RPMI8226 (cell line): Measurements from ENCODE around the gene ARMC5.
"Not testable (repeated sequence)": the region's sequence is repeated elsewhere in the genome, so short reads cannot be mapped to it uniquely, and the experiment has no call there.

Source experiments
- DNase-seq: peaks from one replicate; pipeline ENCODE4 v3.0.0-alpha.2; 2015

The ARMC5 gene

DNA sequence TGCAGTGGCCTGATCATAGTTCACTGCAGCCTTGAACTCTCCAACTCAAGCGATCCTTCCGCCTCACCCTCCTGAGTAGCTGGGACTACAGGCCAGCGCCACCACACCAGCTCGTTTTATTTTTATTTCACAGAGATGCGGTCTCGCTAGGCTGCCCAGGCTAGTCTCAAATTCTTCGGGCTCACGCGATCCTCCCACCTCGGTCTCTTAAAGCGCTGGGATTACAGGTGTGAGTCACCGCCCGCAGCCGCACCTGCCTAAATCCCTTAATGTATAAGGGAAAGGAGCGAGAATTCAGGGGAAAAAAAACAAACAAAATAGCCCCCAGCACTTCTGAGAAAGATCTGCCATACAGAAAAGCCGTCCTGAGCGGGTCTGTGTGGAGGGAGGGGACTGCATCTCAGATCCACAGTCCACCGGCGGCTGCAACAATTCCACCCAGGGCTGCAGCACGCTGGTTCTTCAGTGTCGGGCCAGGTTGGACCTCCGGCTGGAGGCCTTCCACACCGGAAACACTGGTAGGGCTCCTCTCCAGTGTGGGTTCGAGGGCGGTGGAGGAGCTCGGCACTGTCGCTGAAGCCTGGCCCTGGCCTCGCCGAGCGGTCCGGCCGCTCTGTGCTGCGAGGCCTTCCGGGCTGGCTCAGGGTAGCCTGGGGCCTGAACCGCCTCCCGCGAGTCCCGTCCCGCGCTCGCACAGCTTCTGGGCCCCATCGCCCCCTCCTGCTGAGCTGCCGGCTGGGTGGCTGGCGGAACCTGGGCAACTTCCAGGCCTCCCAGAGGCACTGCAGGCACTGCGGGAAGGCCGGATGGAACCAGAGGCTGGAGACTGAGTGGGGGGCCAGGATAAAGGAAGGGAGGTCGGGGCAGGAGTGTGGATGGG, 23.7 kb upstream of the ARMC5 start:
- no peak for DNase-seq

DNA sequence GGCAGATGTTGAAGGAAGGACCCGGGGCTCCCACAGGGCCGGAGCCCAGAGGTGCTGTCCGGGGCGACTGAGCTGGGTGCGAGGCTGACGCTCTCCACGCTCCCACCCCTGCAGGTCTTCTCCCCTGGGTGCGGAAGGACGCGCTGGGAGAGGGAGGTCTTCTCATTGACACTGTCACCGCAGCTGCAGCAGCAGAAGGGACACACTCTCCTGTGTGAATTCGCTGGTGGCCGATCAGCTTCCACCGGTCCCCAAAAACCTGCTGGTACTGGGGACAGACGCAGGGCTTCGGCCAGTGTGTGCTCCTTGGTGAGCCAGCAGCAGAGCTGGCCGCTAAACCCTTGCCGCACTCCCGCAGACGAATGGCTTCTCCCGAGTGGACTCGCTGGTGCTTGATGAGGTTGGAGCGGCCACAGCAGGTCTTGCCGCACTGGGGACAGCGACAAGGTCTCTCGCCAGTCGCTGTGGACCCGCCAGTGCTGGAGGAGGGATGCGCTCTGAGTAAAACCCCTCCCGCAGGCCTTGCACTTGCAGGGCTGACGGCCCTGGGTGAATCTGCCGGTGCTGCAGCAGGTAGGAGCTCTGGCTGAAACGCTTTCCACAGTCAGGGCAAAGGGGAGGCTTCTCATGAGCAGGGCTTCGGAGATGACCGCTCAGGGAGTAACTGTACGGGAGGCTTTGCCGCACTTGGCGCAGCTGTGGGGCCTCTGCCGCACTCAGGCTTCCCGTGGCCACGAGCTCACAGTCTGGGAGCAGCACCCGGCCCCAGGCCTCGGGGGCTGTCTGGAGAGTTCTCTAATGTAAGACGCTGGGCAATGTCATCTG, 22.9 kb upstream of the ARMC5 start:
- DNase-seq, result no peak

DNA sequence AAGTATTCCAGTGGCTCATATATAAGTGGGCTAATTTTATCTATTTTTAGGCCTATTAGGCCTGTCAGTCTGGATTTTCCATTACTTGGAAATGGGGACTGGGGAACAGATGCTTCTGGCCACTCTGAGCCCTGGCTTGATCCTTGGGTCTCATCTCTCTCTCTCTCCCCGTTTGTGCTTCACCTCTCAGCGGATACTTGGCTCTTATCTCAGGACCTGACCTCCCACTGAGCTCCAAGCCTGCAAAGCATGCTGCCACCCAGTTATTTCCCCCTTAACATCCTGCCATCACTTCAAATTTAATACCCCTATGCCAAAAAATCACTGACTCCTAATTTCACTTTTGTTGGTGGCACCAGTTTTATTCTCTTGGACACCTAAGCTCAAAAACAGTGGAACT, 20.9 kb upstream of the ARMC5 start:
- no peak for DNase-seq

DNA sequence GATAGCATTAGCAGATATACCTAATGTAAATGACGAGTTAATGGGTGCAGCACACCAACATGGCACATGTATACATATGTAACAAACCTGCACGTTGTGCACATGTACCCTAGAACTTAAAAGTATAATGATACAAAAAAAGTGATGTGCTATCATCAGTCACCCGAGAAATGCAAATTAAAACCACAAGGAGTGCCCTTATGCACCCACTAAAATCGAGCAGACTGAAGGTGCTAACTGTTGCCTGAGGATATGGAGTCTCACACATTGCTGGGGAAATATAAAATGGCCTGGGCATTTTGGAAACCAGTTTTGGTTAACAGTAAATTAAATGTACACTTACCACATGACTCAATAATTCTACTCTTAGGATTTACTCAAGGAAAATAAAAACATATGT, 20.3 kb upstream of the ARMC5 start:
- DNase-seq, result not testable (repeated sequence)

- no peak for DNase-seq
Measured at GRCh38 chr16:31439519-31439918, 19.8 kb upstream of the ARMC5 start.

DNA sequence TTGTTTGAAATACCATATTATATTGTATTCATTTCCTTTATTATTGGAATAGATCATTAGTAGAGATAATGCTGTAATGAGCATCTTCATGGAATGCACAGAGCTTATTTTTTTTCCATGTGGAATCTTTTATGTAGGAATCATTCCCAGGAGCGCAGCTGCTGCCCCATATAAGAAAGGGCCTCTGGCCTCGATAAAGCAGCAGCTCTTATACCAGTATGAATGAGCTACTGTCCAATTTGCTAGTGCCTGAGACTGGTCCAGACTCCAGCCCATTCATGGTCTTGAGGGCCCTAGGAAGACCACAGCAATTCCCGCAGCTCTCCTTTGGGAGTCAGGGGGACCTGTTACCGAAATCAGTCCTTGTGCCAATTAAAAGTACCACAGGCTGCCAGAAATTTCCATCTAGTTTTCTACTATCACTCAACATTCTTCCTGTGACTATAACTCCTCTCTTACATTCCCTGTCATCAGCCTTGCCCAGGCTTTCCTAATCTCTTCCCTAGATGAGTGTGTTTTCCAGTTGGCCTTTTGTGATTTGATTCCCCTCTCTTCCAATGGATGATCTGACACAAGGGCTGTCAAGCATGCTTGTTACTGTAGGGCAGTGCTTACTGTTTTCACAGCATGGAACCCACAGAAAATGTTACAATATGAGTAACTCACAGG, 18.7 kb upstream of the ARMC5 start:
- DNase-seq, result no peak

- no peak for DNase-seq
Measured at GRCh38 chr16:31441956-31442355, 17.3 kb upstream of the ARMC5 start.

GRCh38 chr16:31445931-31446330, 13.4 kb upstream of the ARMC5 start:
- not testable (repeated sequence) for DNase-seq

GRCh38 chr16:31451201-31451600, 8.1 kb upstream of the ARMC5 start:
- DNase-seq, result no peak

DNA sequence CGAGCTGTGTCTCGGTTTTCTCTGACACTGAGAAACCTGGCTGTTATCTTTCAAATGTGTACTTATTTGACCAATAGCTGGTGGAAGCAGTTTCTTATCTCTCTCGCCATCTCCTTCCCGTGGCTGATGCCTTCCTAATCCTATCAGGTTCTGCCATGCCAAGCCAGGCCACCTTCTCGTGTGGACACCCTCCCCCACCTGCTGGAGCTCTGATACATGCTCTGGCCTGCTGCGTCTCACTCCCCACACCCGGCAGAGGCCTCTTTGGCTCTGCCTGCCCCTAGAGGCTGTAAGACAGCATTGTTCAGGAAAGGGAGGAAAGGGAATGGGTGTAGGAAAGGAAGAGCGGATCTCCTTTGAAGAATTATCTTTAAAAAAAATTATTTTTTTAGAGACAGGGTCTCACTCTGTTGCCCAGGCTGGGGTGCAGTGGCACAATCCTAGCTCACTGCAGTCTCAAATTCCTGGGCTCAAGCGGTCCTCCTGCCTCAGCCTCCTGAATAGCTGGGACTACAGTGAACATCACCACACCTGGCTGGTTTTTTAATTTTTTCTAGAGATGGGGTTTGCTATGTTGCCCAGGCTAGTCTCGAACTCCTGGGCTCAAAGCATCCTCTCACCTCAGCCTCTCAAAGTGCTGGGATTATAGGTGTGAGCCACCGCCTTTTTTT, 7.5 kb upstream of the ARMC5 start:
- peak; percentile 83 for DNase-seq

- DNase-seq, result no peak
Measured at GRCh38 chr16:31452631-31453106, 6.6 kb upstream of the ARMC5 start.

DNA sequence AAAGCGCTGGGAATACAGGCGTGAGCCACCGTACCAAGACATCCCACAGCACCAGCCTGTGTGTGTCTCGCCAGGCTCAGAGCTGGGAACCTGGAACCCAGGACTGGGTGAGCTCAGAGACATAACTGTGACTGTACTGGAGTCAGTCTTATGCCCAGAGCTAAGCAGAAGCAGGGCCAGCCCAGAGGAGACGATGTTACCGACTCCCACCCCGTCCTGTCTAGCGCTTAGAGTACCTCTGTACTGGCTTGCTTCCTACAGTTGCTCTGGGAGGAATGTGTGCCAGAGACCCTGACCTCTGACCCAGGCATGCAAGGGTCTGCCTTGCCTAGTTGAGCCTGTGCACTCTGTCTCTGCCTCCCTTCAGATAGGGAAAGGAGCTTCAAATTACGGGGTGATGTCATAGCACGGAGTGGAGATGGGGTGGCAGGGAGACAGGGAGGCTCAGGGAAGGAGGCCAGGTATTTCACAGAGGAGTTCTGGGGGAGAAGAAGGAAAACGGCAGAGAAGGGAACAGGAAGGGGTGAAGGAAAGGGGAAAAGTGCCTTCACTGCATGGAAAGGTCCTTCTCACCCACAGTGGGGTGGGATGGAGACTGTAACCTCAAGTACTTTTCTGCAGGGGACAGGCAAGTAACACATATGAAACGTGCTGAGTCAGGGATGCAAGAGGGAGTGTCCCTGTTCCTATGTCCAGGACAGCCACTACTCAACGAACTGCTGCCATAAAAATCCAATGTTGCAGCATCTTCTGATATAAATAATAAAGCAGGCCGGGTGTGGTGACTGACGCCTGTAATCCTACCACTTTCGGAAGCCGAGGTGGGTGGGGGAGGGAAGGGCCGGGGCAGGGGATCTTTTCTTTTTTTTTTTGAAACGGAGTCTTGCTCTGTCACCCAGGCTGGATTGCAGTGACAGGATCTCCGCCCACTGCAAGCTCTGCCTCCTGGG, 5.8 kb upstream of the ARMC5 start:
- DNase-seq, result peak; percentile 38

GRCh38 chr16:31455601-31456314, 3.5 kb upstream of the ARMC5 start:
- DNase-seq, result no peak

GRCh38 chr16:31456988-31457360, 2.3 kb upstream of the ARMC5 start:
- no peak for DNase-seq

DNA sequence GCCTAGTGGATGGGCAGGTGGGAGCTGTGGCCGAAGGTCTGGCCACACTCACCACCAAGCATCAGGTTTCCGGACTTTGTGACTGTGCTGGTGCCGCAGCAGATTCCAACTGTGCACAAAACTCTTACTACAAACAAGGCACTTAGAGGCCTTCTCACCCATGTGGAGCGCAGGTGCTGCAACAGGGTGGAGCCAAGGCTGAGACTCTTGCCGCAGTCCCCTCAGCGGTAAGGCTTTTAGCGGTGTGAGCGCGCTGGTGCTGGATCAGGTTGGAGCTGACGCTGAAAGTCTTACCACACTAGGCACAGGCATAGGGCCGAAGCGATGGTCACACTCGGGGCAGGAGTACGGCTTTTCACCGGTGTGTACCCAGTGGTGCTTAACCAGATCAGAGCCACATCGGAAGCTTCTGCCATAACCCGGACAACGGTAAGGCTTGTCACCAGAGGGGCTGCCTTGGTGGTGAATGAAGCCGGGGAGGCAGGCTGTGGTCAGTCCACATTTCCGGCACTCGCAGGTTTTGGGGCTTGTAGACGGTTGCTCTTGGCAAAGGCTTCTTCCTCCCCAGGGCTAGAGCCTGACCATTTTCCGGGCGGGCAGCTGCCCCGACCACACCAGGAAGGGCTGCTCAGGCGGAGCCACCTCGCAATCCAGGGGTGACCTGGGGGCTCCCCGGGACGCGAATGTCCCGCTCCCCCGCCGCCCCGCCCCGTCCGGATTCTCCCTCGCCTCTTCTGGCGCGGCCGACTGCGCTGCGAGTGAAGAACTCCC, 1.0 kb upstream of the ARMC5 start:
- DNase-seq, result peak; percentile 94

DNA sequence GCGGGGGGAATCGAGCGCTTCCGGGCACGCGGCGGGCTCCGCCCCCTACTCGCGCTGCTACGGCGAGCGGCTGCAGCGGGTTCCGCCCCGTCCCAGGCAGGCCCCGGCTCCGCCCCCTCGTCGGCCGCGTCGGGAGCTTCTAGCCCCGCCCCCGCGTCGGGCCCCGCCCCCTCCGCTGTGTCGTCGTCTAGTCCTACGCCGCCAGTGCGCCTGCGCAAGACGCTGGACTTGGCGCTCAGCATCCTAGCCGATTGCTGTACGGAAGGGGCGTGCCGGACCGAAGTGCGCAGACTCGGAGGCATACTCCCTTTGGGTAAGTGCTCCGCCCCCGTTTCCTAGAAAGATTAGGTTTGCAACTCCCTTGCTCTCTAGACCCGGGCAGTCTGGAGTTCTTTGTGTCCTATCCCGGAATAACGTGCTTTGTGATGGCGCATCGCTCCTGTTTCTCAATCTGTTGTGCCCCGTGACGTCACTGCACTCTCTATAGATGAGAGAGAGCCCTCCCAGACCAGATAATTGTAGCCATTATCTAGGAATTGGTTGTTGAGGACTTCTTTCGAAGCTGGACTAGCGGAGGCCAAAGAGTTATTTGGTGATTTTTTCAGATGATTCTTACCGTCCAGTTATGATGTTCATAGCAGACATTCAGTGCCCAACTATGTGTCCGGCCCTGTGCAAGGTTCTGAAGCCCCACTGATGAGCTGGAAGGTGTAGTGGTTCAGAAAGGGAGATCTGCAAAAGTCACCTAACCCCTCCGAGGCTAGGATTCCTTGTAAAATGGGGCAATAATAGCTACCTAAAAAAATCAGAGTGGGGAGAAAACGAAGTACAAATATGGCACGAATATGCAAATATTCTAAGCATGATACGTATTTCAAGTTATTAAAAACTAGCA, 633 bp downstream of the ARMC5 start:
- DNase-seq, result peak; percentile 100

DNA sequence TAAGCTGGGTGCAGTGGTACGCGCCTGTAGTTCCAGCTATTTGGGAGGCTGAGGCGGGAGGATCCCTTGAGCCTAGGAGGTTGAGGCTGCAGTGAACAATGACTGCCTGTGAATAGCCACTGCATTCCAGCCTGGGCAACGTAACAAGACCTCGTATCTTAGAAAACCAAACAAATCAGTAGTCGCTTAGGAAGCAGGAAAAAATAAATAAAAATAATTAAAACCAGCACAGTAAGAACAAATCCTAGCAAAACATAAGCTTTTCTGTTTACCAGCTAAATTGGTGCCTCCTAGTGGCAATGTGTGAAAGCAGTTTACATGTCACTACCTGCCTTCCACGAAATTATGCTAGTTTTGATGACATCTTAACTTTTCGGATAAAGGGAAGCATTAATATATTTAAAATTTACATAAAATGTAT, 1.3 kb downstream of the ARMC5 start:
- peak; percentile 61 for DNase-seq

DNA sequence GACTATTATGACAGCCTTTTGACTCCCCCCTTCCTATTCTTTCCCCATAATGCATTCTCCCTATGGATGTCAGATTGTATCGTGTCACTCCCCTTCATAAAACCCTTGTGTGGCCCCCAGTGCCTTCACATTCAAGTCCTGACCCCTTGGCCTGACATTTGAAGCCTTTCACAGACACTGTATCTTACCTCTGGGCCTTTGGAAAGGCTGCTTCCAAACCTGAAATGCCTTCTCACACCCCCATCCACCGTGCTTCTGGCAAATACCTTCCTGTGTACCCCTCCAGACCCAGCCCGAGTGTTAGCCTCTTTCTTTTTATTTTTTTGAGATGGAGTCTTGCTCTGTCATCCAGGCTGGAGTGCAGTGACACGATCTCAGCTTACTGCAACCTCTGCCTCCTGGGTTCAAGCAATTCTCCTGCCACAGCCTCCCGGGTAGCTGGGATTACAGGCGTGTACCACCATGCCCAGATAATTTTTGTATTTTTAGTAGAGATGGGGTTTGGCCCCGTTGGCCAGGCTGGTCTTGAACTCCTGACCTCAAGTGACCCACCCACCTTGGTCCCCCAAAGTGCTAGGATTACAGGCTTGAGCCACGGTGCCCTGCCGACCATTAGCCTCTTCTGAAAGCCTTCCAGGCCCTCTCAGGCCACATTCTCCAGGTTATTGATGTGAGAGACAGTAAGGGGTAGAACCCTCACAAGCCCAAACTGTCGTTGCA, 2.1 kb downstream of the ARMC5 start:
- DNase-seq, result no peak
